Measurements from ENCODE around the gene REEP6. TPM values are rescaled to one million over a fixed set of nuclear protein-coding genes. Genes with fewer than 3 reads are reported as not detected.

Gene REEP6
- total RNA-seq, 4 donors from 2014 or later = 4.2 to 8.5 (median 5.9) TPM

GRCh38 chr19:1446713-1447481, 44.1 kb upstream of the REEP6 start:
- WGBS, 2 donors = 11 to 29% methylated on average over 4 to 8 of the region's 63 CpGs
- Histone ChIP-seq H3K4me3 (replicated peaks in 1 of 3) (no peak overlapping the region), H3K4me1 (peaks cover 6 to 24% of the 10 kb centered on the region in 2 donors), H3K27ac (no peak overlapping the region), H3K27me3 (peaks cover 47% of the 10 kb centered on the region), H3K36me3 (peaks cover 3 to 5% of the 10 kb centered on the region in 2 donors), H3K9me3 (no peaks in the 10 kb centered on the region)
- no peak for TF ChIP-seq POLR2A (IDR thresholded peaks at IDR 0.05)
- intact Hi-C loops (cut with DNase I) = no loop called here
- no peak for DNase-seq

- Histone ChIP-seq H3K9me3 (no peaks in the 10 kb centered on the region), H3K27me3 (peaks cover 48% of the 10 kb centered on the region), H3K4me3 (replicated peaks in 1 of 3) (no peak overlapping the region), H3K27ac (no peak overlapping the region), H3K4me1 (peaks cover 6 to 24% of the 10 kb centered on the region in 2 donors), H3K36me3 (no peaks in the 10 kb centered on the region)
- intact Hi-C loops (cut with DNase I) = no loop called here
- TF ChIP-seq, protein P1, sequence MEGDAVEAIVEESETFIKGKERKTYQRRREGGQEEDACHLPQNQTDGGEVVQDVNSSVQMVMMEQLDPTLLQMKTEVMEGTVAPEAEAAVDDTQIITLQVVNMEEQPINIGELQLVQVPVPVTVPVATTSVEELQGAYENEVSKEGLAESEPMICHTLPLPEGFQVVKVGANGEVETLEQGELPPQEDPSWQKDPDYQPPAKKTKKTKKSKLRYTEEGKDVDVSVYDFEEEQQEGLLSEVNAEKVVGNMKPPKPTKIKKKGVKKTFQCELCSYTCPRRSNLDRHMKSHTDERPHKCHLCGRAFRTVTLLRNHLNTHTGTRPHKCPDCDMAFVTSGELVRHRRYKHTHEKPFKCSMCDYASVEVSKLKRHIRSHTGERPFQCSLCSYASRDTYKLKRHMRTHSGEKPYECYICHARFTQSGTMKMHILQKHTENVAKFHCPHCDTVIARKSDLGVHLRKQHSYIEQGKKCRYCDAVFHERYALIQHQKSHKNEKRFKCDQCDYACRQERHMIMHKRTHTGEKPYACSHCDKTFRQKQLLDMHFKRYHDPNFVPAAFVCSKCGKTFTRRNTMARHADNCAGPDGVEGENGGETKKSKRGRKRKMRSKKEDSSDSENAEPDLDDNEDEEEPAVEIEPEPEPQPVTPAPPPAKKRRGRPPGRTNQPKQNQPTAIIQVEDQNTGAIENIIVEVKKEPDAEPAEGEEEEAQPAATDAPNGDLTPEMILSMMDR (IDR thresholded peaks at IDR 0.05) = no peak
- no peak for TF ChIP-seq POLR2A (IDR thresholded peaks at IDR 0.05)
- no peak for DNase-seq
- WGBS, 2 donors = 21 to 24% methylated on average over 4 of the region's 4 CpGs
Observed at GRCh38 chr19:1447504-1447903, 43.5 kb upstream of the REEP6 start.

- no peaks in the 10 kb centered on the region for H3K9me3 ChIP-seq
- no peak overlapping the region for H3K27ac ChIP-seq
- peaks cover 48% of the 10 kb centered on the region for H3K27me3 ChIP-seq
- peaks cover 6 to 25% of the 10 kb centered on the region in 2 donors for H3K4me1 ChIP-seq
- TF ChIP-seq POLR2A (IDR thresholded peaks at IDR 0.05) = no peak
- TF ChIP-seq, protein P1 (IDR thresholded peaks at IDR 0.05) = no peak
- DNase-seq = no peak
- intact Hi-C loops (cut with DNase I) = no loop called here
- WGBS, 2 donors = 81% methylated on average over 9 of the region's 9 CpGs
- no peaks in the 10 kb centered on the region for H3K36me3 ChIP-seq
- H3K4me3 ChIP-seq (replicated peaks in 1 of 3) = no peak overlapping the region
Observed at GRCh38 chr19:1447944-1448343, 43.0 kb upstream of the REEP6 start.

GRCh38 chr19:1449467-1450442, 41.2 kb upstream of the REEP6 start, which contains the start of gene APC2:
Gene APC2 (plus strand): TSS chr19:1450121. CDS start chr19:1453002, 2,881 bp downstream.
- no peaks in the 10 kb centered on the region for H3K36me3 ChIP-seq
- TF ChIP-seq POLR2A (IDR thresholded peaks at IDR 0.05) = no peak
- TF ChIP-seq, protein P1 (IDR thresholded peaks at IDR 0.05) = no peak
- H3K27ac ChIP-seq = no peak within 1 kb of the TSS
- H3K4me3 ChIP-seq (replicated peaks in 1 of 3) = no peak within 1 kb of the TSS
- DNase-seq = no peak
- intact Hi-C loops (cut with DNase I) = no loop called here
- H3K9me3 ChIP-seq = no peaks in the 10 kb centered on the region
- peaks cover 48% of the 10 kb centered on the region for H3K27me3 ChIP-seq
- H3K4me1 ChIP-seq = peaks cover 11 to 37% of the 10 kb centered on the region in 2 donors
- WGBS, 2 donors = 15 to 22% methylated on average over 4 to 19 of the region's 74 CpGs

All from thyroid gland (tissue), 4 donors.